ENCODE measurements around the gene FAM13A. TPM values are rescaled to one million over a fixed set of nuclear protein-coding genes. Genes with fewer than 3 reads are reported as not detected.

FAM13A gene
- total and polyA plus RNA-seq, 8 donors = 15.7 to 56.4 (median 38.1) TPM

- WGBS, 2 donors = 94 to 97% methylated on average over 2 of the region's 2 CpGs
- no peaks in the 10 kb centered on the region for H3K36me3 ChIP-seq
- H3K27ac ChIP-seq = no peak overlapping the region
- no peak for DNase-seq
- FAIRE-seq = no peak
- no peak for ATAC-seq
- no peak overlapping the region for H3K4me3 ChIP-seq
- no peak for TF ChIP-seq CTCF (IDR thresholded peaks at IDR 0.05)
- no peaks in the 10 kb centered on the region for H3K9me3 ChIP-seq
- no peaks in the 10 kb centered on the region for H3K4me1 ChIP-seq
- H3K27me3 ChIP-seq = no peaks in the 10 kb centered on the region
- intact Hi-C loops (cut with DNase I) = no loop called here
These were observed 20.4 kb downstream of the FAM13A start for GRCh38 chr4:89036535-89036934.

- DNase-seq = no peak
- intact Hi-C loops (cut with DNase I) = no loop called here
These were observed 25.7 kb downstream of the FAM13A start for GRCh38 chr4:89031272-89031671.

DNA sequence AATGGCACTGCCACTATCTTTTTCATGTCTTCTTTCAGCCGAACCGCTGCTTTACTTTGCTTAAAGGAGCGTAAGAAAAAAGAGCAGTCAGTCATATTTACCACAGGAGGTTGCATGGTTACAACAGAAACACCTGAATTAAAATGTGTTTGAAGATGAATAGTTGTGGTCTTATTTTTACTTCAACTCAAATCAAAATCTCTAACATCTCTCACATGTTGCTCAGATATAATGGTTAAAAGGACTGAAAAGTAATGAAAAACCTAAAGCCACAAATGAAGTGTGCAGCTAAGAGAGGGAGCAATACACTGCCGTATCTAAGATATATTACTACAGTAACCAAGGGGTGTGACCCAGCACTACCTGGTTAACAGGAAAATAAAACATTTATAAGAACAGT lies 27.4 kb downstream of the FAM13A start:
- intact Hi-C loops (cut with DNase I) = loop anchor here in 2 of 3 donors (10.0 kb wide), 2 partner anchors 215 to 325 kb away; no protein-coding TSS in a partner anchor
- no peak for TF ChIP-seq CTCF (IDR thresholded peaks at IDR 0.05)
- no peak overlapping the region for H3K4me3 ChIP-seq
- no peaks in the 10 kb centered on the region for H3K27me3 ChIP-seq
- 86 to 89% methylated on average over 4 of the region's 4 CpGs for WGBS, 2 donors
- no peaks in the 10 kb centered on the region for H3K36me3 ChIP-seq
- DNase-seq (no peak), FAIRE-seq (no peak), ATAC-seq (no peak)
- H3K9me3 ChIP-seq = no peaks in the 10 kb centered on the region
- no peak overlapping the region for H3K27ac ChIP-seq
- H3K4me1 ChIP-seq = peaks cover 0 to 3% (median 0%) of the 10 kb centered on the region in 3 donors

More at GRCh38 chr4:89031272-89031671, 25.7 kb downstream of the FAM13A start:
- H3K4me1 ChIP-seq = no peaks in the 10 kb centered on the region
- H3K4me3 ChIP-seq = no peak overlapping the region
- H3K27ac ChIP-seq = no peak overlapping the region
- no peaks in the 10 kb centered on the region for H3K36me3 ChIP-seq
- TF ChIP-seq CTCF (IDR thresholded peaks at IDR 0.05) = no peak
- ATAC-seq = no peak
- no peaks in the 10 kb centered on the region for H3K9me3 ChIP-seq
- no peaks in the 10 kb centered on the region for H3K27me3 ChIP-seq
- no peak for FAIRE-seq

- Histone ChIP-seq H3K27ac (no peak overlapping the region), H3K9me3 (no peaks in the 10 kb centered on the region), H3K4me3 (no peak overlapping the region), H3K4me1 (peaks cover 10 to 27% (median 13%) of the 10 kb centered on the region in 3 donors), H3K36me3 (no peaks in the 10 kb centered on the region), H3K27me3 (no peaks in the 10 kb centered on the region)
- no peak for ATAC-seq
- TF ChIP-seq CTCF (IDR thresholded peaks at IDR 0.05) = no peak
- no peak for DNase-seq
- 87 to 91% methylated on average over 3 of the region's 3 CpGs for WGBS, 2 donors
- no peak for FAIRE-seq
- intact Hi-C loops (cut with DNase I) = loop anchor here in 2 of 3 donors (10.0 kb wide), 2 partner anchors 212 to 322 kb away; no protein-coding TSS in a partner anchor
These were observed 30.4 kb downstream of the FAM13A start for GRCh38 chr4:89026542-89026941.

GRCh38 chr4:89024051-89024675 lies 32.8 kb downstream of the FAM13A start:
- H3K4me1 ChIP-seq = peaks cover 14 to 27% (median 24%) of the 10 kb centered on the region in 3 donors
- DNase-seq (peak in 3 of 6 donors; percentile 56 to 67 (median 64)), ATAC-seq (peak; percentile 93 to 97 (median 94)), FAIRE-seq (peak; percentile 95)
- 20 to 21% methylated on average over 4 of the region's 4 CpGs for WGBS, 2 donors
- H3K27ac ChIP-seq = peak overlapping the region in 2 of 4 donors; percentile 52 to 71
- no peaks in the 10 kb centered on the region for H3K9me3 ChIP-seq
- no peaks in the 10 kb centered on the region for H3K36me3 ChIP-seq
- intact Hi-C loops (cut with DNase I) = loop anchor here in 2 of 3 donors (5.0 to 10.0 kb wide), 3 partner anchors 202 to 319 kb away; no protein-coding TSS in a partner anchor
- no peak overlapping the region for H3K4me3 ChIP-seq
- TF ChIP-seq CTCF (IDR thresholded peaks at IDR 0.05) = peak; percentile 56 to 80 (median 66)
- H3K27me3 ChIP-seq = no peaks in the 10 kb centered on the region
